Left lung (tissue), 14 donors: ENCODE results near the gene ZFYVE26. TPM values are rescaled to one million over a fixed set of nuclear protein-coding genes. Genes with fewer than 3 reads are reported as not detected.

Source experiments
- ATAC-seq: fragments of 200-7000 bp; cut with Tn5 transposase; one replicate; pipeline ENCODE4 v1.9.1; 2020; ENCODE audit warnings: moderate library complexity
- DNase-seq, 4 donors: peaks; one replicate each; pipeline ENCODE4 v3.0.0-alpha.2; 2013 to 2020
- H3K27ac ChIP-seq, 2 donors: fragments of 200-600 bp; sonication (generic) in 1 of 2; one replicate each; pipeline versions ENCODE4 v1.5.0 to v1.8.0; 2020 to 2021
- H3K27me3 ChIP-seq, 2 donors: fragments of 200-600 bp; sonication (generic) in 1 of 2; one replicate each; pipeline versions ENCODE4 v1.5.0 to v1.8.0; 2020 to 2021
- H3K36me3 ChIP-seq, 2 donors: fragments of 200-600 bp; sonication (generic) in 1 of 2; one replicate each; pipeline versions ENCODE4 v1.5.0 to v1.8.0; 2020 to 2021
- H3K4me1 ChIP-seq, 2 donors: fragments of 200-600 bp; one replicate each; pipeline ENCODE4 v1.8.0; 2021
- H3K4me3 ChIP-seq, 2 donors: fragments of 200-600 bp; sonication (generic) in 1 of 2; one replicate each; pipeline versions ENCODE4 v1.5.0 to v1.8.0; 2020 to 2021; ENCODE audit warnings: mild to moderate bottlenecking in 1 of 2
- H3K9me3 ChIP-seq, 2 donors: fragments of 200-600 bp; sonication (generic) in 1 of 2; one replicate each; pipeline versions ENCODE4 v1.5.0 to v1.8.0; 2020 to 2021
- CTCF ChIP-seq, 2 donors: fragments of 200-600 bp; sonication (generic) in 1 of 2; IDR thresholded peaks; one replicate each; pipeline versions ENCODE4 v1.5.0 to v1.8.0; 2021; ENCODE audit warnings: antibody characterized with exemption in 2 of 2
- intact Hi-C, 2 donors: fragments of 100-400 bp; cut with DNase I; formaldehyde crosslinking; loops; one replicate each; pipeline versions ENCODE4 v1.11.2 to v1.14.2; 2022
- long read RNA-seq, 12 donors: library from polyadenylated mRNA in 2 of 12; unstranded in 2 of 12; transcript quantifications; one replicate each; pipeline ENCODE4 v2.0.0 and lab custom pipeline, GENCODE V29; 2019 to 2026
- polyA plus RNA-seq, 6 donors: library from polyadenylated mRNA; unstranded; fragments of 120-200 nt; gene quantifications; one replicate each; pipeline ENCODE4 v1.2.1, GENCODE V29; 2013; ENCODE audit not compliant: insufficient read length in 6 of 6
- total RNA-seq, 2 donors: library from RNA; stranded (reverse); fragmentation: NEBNext Ultra II Directional; extraction: Animal tissue kit (Norgen Biotek cat#: 25700); gene quantifications; one replicate each; pipeline ENCODE4 v1.2.1, GENCODE V29; 2021
- donor health status: DM: no; HTN: yes; CAD: no.
- donor health status: DM: no; HTN: no; CAD: no.

Gene ZFYVE26
- total RNA-seq, result 10 to 100 TPM; 33.7 to 47.8 TPM
- 10 to 100 TPM; 15.9 to 19.8 (median 16.9) TPM for polyA plus RNA-seq
- long read RNA-seq, donor 1, result 0 reads
- long read RNA-seq, donor 2, partial matches to known transcripts, result 0 of 2 reads
- long read RNA-seq, donor 2, other reads (novel, unspliced or antisense), result 0 of 2 reads
- long read RNA-seq, donor 3, result 0 reads
- long read RNA-seq, donor 4, partial matches to known transcripts, result 2 of 3 reads
- long read RNA-seq, donor 4, other reads (novel, unspliced or antisense), result 1 of 3 reads
- long read RNA-seq, donor 5, partial matches to known transcripts, result 0 of 3 reads
- long read RNA-seq, donor 5, other reads (novel, unspliced or antisense), result 0 of 3 reads
- long read RNA-seq, donor 6, result 0 reads
- long read RNA-seq, donor 7, partial matches to known transcripts, result 0 of 1 reads
- long read RNA-seq, donor 7, other reads (novel, unspliced or antisense), result 0 of 1 reads
- long read RNA-seq, donor 8, partial matches to known transcripts, result 0 of 2 reads
- long read RNA-seq, donor 8, other reads (novel, unspliced or antisense), result 0 of 2 reads
- long read RNA-seq, donor 9, result 0 reads
- long read RNA-seq, donor 10, partial matches to known transcripts, result 0 of 2 reads
- long read RNA-seq, donor 10, other reads (novel, unspliced or antisense), result 2 of 2 reads
- long read RNA-seq, donor 11, partial matches to known transcripts, result 0 of 1 reads
- long read RNA-seq, donor 11, other reads (novel, unspliced or antisense), result 0 of 1 reads
- long read RNA-seq, donor 12, result 0 reads

GRCh38 chr14:67816326-67817002 is at the start of gene ZFYVE26:
Gene ZFYVE26 (minus strand): TSS chr14:67816590. CDS start chr14:67815963, 627 bp downstream.
- Histone ChIP-seq H3K4me1 (peaks cover 20 to 65% of the 10 kb centered on the region in 2 donors), H3K27ac (peak within 1 kb of the TSS; percentile 81 to 84), H3K36me3 (peaks cover 0 to 20% of the 10 kb centered on the region in 2 donors), H3K27me3 (no peaks in the 10 kb centered on the region), H3K4me3 (peak within 1 kb of the TSS; percentile 60 to 84), H3K9me3 (no peaks in the 10 kb centered on the region)
- intact Hi-C loops, result no loop called here
- DNase-seq, result peak; percentile 90 to 95 (median 92)
- ATAC-seq, result peak; percentile 89
- no peak for TF ChIP-seq CTCF (IDR thresholded peaks at IDR 0.05)

- Histone ChIP-seq H3K27me3 (no peaks in the 10 kb centered on the region), H3K4me3 (no peak overlapping the region), H3K9me3 (no peaks in the 10 kb centered on the region), H3K4me1 (no peaks in the 10 kb centered on the region), H3K36me3 (no peaks in the 10 kb centered on the region), H3K27ac (no peak overlapping the region)
- no peak for DNase-seq
- intact Hi-C loops, result no loop called here
- TF ChIP-seq CTCF (IDR thresholded peaks at IDR 0.05), result no peak
- no peak for ATAC-seq
Observed at GRCh38 chr14:67863223-67863622, 46.8 kb upstream of the ZFYVE26 start.

- H3K27ac ChIP-seq, result no peak overlapping the region
- H3K36me3 ChIP-seq, result no peaks in the 10 kb centered on the region
- intact Hi-C loops, result no loop called here
- ATAC-seq (no peak), DNase-seq (no peak)
- H3K9me3 ChIP-seq, result no peaks in the 10 kb centered on the region
- H3K4me1 ChIP-seq, result peaks cover 0 to 2% of the 10 kb centered on the region in 2 donors
- H3K4me3 ChIP-seq, result no peak overlapping the region
- TF ChIP-seq CTCF (IDR thresholded peaks at IDR 0.05), result no peak
- H3K27me3 ChIP-seq, result no peaks in the 10 kb centered on the region
Observed at GRCh38 chr14:67859169-67859749, 42.9 kb upstream of the ZFYVE26 start.

GRCh38 chr14:67857778-67858350 is 41.5 kb upstream of the ZFYVE26 start:
- DNase-seq (peak in 1 of 4 donors; percentile 62), ATAC-seq (no peak)
- Histone ChIP-seq H3K9me3 (no peaks in the 10 kb centered on the region), H3K36me3 (no peaks in the 10 kb centered on the region), H3K4me1 (peaks cover 0 to 8% of the 10 kb centered on the region in 2 donors), H3K4me3 (no peak overlapping the region), H3K27ac (no peak overlapping the region), H3K27me3 (no peaks in the 10 kb centered on the region)
- intact Hi-C loops, result no loop called here
- no peak for TF ChIP-seq CTCF (IDR thresholded peaks at IDR 0.05)
